Right cardiac atrium (tissue), 5 donors: Measurements from ENCODE around the gene VWCE. TPM values are rescaled to one million over a fixed set of nuclear protein-coding genes. Genes with fewer than 3 reads are reported as not detected.

Experiments
- polyA plus RNA-seq: library from polyadenylated mRNA; stranded (reverse); fragments of 200-250 nt; gene quantifications from one replicate; pipeline ENCODE4 v1.2.3, GENCODE V29; 2013
- total RNA-seq, 4 donors: library from RNA; stranded (reverse); fragmentation: NEBNext Ultra II Directional; extraction: Animal tissue kit (Norgen Biotek cat#: 25700); gene quantifications; one replicate each; pipeline ENCODE4 v1.2.1, GENCODE V29; 2021
- donor health status: healthy with polysubstance abuse.
- donor health status: DM: no; HTN: yes; CAD: no.
- donor health status: DM: no; HTN: no; CAD: no.
- donor health status: DM: no; HTN: yes; CAD: no; lungs with severe emphysema.
- donor health status: DM: yes; HTN: yes; CAD: no.

The VWCE gene
- total and polyA plus RNA-seq, 5 donors, result 0.70 to 2.2 (median 1.1) TPM

Other genes with a start within 250 kb of the VWCE start
- gene CD5, start 192.8 kb downstream of the VWCE start, total RNA-seq, result under 1 TPM; 0.25 to 0.72 (median 0.40) TPM
- gene CD5, start 192.8 kb downstream of the VWCE start, polyA plus RNA-seq, result 0.05 TPM
- gene VPS37C, start 133.9 kb downstream of the VWCE start, total RNA-seq, result 10 to 100 TPM; 17.6 to 25.4 (median 19.6) TPM
- 14.6 TPM for gene VPS37C, start 133.9 kb downstream of the VWCE start, polyA plus RNA-seq
- gene PGA3, start 91.8 kb downstream of the VWCE start, total RNA-seq, result 1 to 10 TPM in 3 of 4 donors, under 1 TPM in 1; 0.59 to 2.5 (median 1.6) TPM
- 1.7 TPM for gene PGA3, start 91.8 kb downstream of the VWCE start, polyA plus RNA-seq
- gene PGA4, start 73.0 kb downstream of the VWCE start, total RNA-seq, result 1 to 10 TPM in 2 of 4 donors, under 1 TPM in 2; 0.71 to 7.4 (median 2.8) TPM
- 4.1 TPM for gene PGA4, start 73.0 kb downstream of the VWCE start, polyA plus RNA-seq
- 1 to 10 TPM in 2 of 4 donors, under 1 TPM in 2; 0.54 to 3.4 (median 0.81) TPM for gene PGA5, start 54.1 kb downstream of the VWCE start, total RNA-seq
- 3.6 TPM for gene PGA5, start 54.1 kb downstream of the VWCE start, polyA plus RNA-seq
- gene DDB1, start 37.8 kb upstream of the VWCE start, total RNA-seq, result 100 to 1,000 TPM; 126 to 132 (median 130) TPM
- gene DDB1, start 37.8 kb upstream of the VWCE start, polyA plus RNA-seq, result 103 TPM
- gene TKFC, start 37.9 kb upstream of the VWCE start, total RNA-seq, result 10 to 100 TPM; 12.7 to 19.0 (median 16.7) TPM
- 15.7 TPM for gene TKFC, start 37.9 kb upstream of the VWCE start, polyA plus RNA-seq
- gene CYB561A3, start 66.6 kb upstream of the VWCE start, total RNA-seq, result 10 to 100 TPM; 15.0 to 18.5 (median 17.9) TPM
- gene CYB561A3, start 66.6 kb upstream of the VWCE start, polyA plus RNA-seq, result 11.6 TPM
- 10 to 100 TPM; 24.0 to 27.4 (median 26.9) TPM for gene TMEM138, start 67.1 kb upstream of the VWCE start, total RNA-seq
- 23.9 TPM for gene TMEM138, start 67.1 kb upstream of the VWCE start, polyA plus RNA-seq
- gene TMEM216, start 97.3 kb upstream of the VWCE start, total RNA-seq, result 1 to 10 TPM; 4.6 to 7.5 (median 5.4) TPM
- gene TMEM216, start 97.3 kb upstream of the VWCE start, polyA plus RNA-seq, result 6.8 TPM
- 10 to 100 TPM; 40.8 to 49.2 (median 43.5) TPM for gene CPSF7, start 134.7 kb upstream of the VWCE start, total RNA-seq
- 26.0 TPM for gene CPSF7, start 134.7 kb upstream of the VWCE start, polyA plus RNA-seq
- 10 to 100 TPM; 32.9 to 41.2 (median 33.3) TPM for gene SDHAF2, start 134.8 kb upstream of the VWCE start, total RNA-seq
- 57.8 TPM for gene SDHAF2, start 134.8 kb upstream of the VWCE start, polyA plus RNA-seq
- gene LRRC10B, start 213.4 kb upstream of the VWCE start, total RNA-seq, result under 1 TPM; 0.09 to 0.86 (median 0.68) TPM
- 0.57 TPM for gene LRRC10B, start 213.4 kb upstream of the VWCE start, polyA plus RNA-seq